Measurements from ENCODE around the gene SHB.
A peak's percentile ranks its signal among the peaks of the same experiment; 100 is the strongest.

The SHB gene, protein sequence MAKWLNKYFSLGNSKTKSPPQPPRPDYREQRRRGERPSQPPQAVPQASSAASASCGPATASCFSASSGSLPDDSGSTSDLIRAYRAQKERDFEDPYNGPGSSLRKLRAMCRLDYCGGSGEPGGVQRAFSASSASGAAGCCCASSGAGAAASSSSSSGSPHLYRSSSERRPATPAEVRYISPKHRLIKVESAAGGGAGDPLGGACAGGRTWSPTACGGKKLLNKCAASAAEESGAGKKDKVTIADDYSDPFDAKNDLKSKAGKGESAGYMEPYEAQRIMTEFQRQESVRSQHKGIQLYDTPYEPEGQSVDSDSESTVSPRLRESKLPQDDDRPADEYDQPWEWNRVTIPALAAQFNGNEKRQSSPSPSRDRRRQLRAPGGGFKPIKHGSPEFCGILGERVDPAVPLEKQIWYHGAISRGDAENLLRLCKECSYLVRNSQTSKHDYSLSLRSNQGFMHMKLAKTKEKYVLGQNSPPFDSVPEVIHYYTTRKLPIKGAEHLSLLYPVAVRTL

DNA sequence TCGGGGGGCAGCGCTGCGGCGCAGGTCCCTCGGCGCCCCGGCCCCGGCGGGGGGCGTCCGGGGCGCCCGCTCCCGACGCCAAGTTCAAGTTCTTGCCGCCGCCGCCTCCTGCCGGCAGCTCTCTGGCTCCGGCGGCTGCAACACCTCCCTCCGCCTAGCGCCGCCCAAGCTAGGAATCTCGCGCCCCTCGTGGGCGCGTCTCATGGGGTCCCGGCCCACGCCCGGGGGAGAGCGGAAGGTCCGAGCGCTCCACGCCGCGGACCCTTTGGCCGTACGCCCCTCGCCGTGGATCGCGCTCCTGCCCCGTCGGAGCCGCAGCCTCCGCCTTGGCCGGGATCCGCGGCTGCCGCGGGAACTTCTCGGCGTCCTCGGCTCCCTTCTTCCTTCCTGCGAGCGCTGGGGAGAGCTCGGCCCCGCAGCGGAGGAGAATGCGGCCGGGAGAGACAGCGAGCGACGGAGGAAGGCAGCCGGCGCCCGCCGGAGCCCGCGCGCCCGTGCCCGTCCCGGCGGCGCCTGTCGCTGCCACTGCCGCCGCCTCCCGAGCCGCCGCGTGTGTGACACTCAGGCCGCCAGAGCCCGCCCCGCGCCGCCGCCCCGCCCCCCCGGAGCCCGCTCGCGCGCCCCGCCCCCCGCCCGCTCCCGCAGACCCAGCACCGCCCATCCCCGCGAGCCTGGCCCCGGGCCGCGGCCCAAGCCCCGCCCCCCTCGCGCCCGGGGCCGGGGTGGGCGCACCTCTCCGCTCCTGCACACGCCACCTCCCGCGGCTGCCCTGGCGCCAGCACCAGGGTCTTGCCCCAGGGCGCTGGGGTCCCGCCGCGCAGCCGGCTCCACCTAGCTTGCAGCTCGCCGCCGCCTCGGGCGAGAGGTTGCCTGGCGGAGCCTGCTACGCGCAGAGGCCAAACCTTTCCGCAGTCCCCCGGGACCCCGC lies at the start of gene SHB:
SHB (minus strand) TSS at position 527 of the 928 bp plus-strand sequence. CDS start 582 bp downstream, outside the sequence.
- peak; percentile 90 to 91 for DNase-seq

- no peak for DNase-seq
Observed at GRCh38 chr9:38117651-38118050, 48.6 kb upstream of the SHB start.

DNA sequence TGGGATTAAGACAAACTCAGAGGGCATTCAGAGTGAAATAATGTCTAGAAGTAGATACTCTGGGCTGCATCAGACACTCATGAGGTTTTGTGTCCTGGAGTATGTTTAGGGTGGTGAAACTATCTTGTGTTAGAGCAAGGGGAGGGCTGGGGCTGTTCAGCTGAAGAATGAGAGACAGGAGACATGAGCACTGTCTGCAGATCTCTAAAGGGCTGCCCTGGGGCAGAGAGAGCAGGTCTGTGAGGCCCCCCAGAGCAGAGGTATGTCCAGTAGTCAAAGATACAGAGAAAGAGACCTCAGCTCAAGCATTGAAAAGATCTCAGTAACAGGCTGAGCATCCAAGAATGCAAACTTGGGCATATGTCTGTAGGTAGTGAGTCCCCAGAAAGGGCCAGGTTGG lies 45.9 kb upstream of the SHB start:
- DNase-seq = no peak

DNA sequence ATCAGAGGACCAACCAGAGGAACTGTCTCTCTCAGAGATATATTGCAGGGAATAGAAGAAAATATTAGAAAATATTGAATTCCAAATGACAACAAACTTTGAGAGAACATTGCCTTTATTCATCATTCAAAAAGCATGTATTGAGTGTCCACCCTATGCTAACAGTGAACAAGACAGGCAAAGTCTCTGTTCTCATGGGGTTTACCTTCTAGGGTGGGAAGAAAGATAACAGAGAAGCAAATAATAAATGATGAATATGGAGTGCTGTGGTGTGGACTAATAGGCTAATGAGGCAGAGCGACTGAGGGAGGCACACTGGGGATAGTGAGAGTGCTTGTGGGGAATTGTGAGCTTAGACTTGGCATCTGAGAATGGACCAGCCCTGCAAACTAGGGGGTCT lies 43.4 kb upstream of the SHB start:
- DNase-seq = no peak

- no peak for DNase-seq
Observed at GRCh38 chr9:38112049-38112448, 43.0 kb upstream of the SHB start.

- DNase-seq = no peak
Observed at GRCh38 chr9:38110476-38110875, 41.4 kb upstream of the SHB start.

GRCh38 chr9:38109601-38110000 lies 40.6 kb upstream of the SHB start:
- no peak for DNase-seq

- no peak for DNase-seq
Observed at GRCh38 chr9:38108326-38108725, 39.3 kb upstream of the SHB start.

DNA sequence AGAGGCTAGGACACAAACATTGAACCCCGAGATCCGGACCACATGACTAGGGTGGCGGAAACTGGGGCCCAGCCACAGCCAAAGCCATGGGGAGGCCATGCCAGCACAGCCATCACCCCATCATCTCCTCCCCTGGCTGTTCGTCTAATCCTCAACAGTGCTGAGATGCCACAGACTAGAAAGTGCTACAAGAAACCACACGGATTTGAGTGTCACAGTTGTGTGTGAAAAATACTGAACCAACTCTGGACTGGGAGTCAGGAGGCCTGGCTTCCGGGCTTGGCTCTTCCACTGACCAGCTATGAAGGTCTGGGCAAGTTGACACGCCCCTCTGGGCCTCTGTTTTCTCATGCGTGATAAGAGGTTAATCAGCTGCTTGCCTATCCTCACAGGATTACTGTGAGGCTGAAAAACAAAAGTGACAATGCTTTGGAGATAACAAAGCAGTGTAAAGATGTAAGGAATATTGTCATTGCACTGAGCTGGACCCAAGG lies 38.8 kb upstream of the SHB start:
- no peak for DNase-seq

DNA sequence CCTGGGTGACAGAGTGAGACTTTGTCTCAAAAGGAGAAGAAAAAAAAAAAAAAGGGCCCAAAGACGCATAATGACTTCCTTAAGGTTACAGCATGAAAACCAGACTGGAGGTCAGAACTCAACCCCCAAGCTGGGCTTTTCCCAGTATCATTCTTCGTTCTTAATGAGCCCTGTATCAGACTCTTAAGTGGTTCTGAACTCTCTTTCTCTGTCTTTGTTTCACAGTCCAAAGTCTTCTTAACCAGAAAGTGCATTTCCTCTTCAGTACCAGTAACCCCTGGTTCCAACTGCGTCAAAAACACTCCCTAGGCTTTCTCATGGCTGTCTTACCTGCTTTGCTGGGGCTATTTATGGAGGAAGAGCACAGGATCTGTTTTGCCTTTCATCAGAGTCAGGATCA lies 38.4 kb upstream of the SHB start:
- DNase-seq = no peak

DNA sequence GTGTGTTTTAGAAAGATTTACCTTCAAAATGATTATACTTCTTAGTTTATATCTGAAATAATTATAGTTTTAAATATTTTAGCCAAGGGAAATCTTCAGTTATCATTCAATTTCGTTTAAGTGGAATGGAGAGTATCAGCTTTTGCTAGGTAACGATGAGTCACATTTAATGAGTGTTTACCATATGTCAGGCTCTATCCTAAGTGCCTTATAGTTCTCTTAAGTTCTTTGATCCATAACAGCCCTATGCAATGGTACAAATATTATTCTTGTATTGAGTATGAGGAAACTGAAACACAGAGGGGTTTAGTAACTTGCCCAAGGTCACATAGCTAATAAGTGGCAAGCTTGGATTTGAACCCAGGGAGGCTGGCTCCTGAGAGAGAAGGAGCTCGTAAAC lies 37.5 kb upstream of the SHB start:
- DNase-seq = no peak

DNA sequence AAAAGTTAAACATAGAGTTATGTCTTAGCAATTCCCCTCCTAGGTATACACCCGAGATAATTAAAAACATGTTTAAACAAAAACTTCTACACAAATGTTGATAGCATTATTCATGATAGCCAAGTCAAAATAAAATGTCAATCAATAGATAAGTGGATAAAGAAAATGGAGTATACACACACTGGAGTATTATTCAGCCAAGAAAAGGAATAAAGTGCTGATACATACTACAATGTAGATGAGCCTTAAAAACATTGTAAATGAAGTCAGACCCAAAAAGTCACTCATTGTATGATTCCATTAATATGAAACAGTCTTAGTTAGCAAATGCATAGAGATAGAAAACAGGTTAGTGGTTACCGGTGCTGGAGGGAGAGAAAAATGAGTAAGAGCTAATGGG lies 34.3 kb upstream of the SHB start:
- no peak for DNase-seq

GRCh38 chr9:38101423-38101822 lies 32.4 kb upstream of the SHB start:
- DNase-seq = no peak

DNA sequence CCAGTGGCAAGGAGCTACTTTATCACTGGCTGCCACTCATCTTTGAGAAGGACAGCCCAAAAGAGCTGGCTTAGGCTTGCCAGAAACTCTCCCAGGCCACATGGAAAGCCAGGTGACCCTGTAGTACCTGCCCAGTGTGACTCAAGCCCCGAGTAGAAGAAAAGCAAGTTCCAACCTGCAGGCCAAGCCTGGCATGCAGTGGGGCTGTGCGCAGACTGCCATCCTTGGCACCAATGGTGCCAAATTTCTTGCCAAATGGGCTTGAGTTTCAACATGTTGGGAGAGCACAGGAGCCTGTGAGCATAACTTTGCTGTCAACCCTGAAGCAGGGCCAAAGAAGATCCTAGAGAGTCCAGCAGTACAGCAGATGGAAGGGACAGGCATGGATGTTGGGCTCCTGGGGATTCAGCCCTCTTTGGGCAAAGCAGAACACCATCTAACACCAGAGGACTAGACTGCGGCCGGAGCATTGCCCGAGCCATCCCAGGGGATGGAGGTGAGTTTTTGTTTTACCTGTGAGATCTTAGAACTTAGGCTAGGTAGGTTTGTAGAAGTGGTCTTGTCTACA lies 27.3 kb upstream of the SHB start:
- DNase-seq = no peak

DNA sequence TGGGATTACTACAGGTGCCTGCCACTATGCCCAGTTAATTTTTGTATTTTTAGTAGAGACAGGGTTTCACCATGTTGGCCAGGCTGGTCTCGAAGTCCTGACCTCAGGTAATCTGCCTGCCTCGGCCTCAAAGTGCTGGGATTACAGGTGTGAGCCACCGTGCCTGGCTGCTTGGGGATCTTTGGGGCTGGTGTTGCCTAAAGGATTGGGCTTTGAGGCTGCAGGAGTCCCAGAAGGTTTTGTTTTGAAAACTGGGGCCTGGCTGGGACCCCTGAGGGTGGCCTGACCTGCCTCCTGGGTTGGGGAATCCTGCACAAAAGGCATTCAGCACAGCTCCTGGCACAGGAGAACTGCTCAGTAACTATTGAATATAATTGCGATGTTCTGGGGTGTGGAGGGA lies 25.1 kb upstream of the SHB start:
- no peak for DNase-seq

- no peak for DNase-seq
Observed at GRCh38 chr9:38092656-38093055, 23.6 kb upstream of the SHB start.

DNA sequence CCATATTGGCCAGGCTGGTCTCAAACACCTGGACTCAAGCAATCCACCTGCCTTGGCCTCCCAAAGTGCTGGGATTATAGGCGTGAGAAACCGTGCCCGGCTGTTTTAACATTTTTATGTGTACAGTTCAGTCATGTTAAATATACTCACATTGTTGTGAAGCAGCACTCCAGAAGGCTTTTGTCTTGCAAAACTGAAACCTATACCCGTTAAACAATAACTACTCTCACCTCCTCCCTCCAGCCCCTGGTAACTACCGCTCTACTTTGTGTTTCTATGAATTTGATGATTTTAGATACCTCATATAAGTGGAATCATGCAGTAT lies 23.1 kb upstream of the SHB start:
- no peak for DNase-seq

- no peak for DNase-seq
Observed at GRCh38 chr9:38091310-38092199, 22.5 kb upstream of the SHB start.

GRCh38 chr9:38090170-38090569 lies 21.1 kb upstream of the SHB start:
- DNase-seq = no peak

DNA sequence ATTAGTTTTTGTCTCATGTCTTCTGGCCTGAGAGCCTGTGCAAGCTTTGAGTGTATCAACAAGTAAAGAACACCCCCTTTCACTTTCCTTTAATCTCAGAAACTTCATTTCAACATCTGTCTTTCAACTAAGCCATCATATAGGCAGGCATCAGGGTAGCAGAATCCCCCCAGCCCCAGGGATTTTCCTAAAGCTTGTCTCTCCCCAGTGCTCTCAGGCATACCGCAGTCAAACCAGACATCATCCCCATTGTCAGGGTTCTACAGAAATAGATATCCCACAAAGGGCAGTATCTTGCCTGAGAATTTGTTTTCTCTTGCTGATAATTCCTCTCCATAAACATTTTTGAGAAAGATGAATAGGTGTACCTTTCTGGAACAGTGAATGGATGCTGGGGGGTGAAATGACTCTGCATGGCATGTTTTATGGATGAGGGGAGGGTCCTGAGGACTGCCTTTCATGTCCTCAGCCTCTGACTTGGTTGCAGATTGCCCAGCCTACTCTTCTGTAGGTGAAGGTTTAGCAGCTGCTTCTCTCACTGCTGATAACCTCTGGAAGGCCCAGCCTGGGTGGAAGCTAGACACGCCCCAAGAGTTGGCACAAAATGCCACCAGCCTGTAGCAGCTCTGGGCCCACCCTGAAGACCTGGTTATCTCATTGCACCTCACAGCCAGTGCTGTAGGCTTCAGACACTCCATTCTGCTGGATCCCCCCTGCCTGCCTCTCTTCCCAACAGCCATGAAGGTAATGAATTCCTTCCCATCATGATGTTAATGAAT lies 20.5 kb upstream of the SHB start:
- DNase-seq = no peak
